Spleen (tissue), 11 donors: Measurements from ENCODE around the gene RBM34. TPM values are rescaled to one million over a fixed set of nuclear protein-coding genes. Genes with fewer than 3 reads are reported as not detected.

Experiments
- DNase-seq: peaks from one replicate; pipeline ENCODE4 v3.0.0-alpha.2; 2020
- H3K27ac ChIP-seq, 8 donors: fragments of 200-600 bp; sonication (generic) in 7 of 8; 1 replicate in 4 of 8; 2 replicates in 4 of 8; pipeline versions ENCODE4 v1.5.0 to v1.8.0; 2016 to 2021; ENCODE audit warnings: inconsistent platforms in 4 of 8, mild to moderate bottlenecking in 4 of 8, moderate library complexity in 1 of 8
- H3K27me3 ChIP-seq, 7 donors: fragments of 200-600 bp; sonication (generic) in 6 of 7; replicated peaks in 1 of 7; 1 replicate in 4 of 7; 2 replicates in 3 of 7; pipeline versions ENCODE4 v1.5.0 to v1.8.0; 2016 to 2021; ENCODE audit warnings: inconsistent platforms in 3 of 7, mild to moderate bottlenecking in 1 of 7
- H3K36me3 ChIP-seq, 6 donors: fragments of 200-600 bp; sonication (generic) in 5 of 6; 1 replicate in 4 of 6; 2 replicates in 2 of 6; pipeline versions ENCODE4 v1.5.0 to v1.8.0; 2016 to 2021; ENCODE audit warnings: inconsistent platforms in 2 of 6
- H3K4me1 ChIP-seq, 6 donors: fragments of 200-600 bp; sonication (generic) in 5 of 6; 1 replicate in 3 of 6; 2 replicates in 3 of 6; pipeline versions ENCODE4 v1.5.0 to v1.8.0; 2016 to 2021; ENCODE audit warnings: inconsistent platforms in 3 of 6
- H3K4me3 ChIP-seq, 8 donors: fragments of 200-600 bp; sonication (generic) in 7 of 8; 1 replicate in 4 of 8; 2 replicates in 4 of 8; pipeline versions ENCODE4 v1.5.0 to v1.8.0; 2016 to 2021; ENCODE audit warnings: inconsistent platforms in 4 of 8, mild to moderate bottlenecking in 4 of 8, moderate library complexity in 2 of 8
- H3K9me3 ChIP-seq, 8 donors: fragments of 200-600 bp; sonication (generic) in 7 of 8; 1 replicate in 4 of 8; 2 replicates in 4 of 8; pipeline versions ENCODE4 v1.5.0 to v1.8.0; 2016 to 2021; ENCODE audit warnings: inconsistent platforms in 4 of 8
- POLR2A ChIP-seq, 3 donors: fragments of 450-650 bp; IDR thresholded peaks; one replicate each; pipeline ENCODE4 v1.5.1; 2017; ENCODE audit warnings: antibody characterized with exemption in 3 of 3, mild to moderate bottlenecking in 1 of 3
- POLR2AphosphoS5 ChIP-seq, 3 donors: sonication (generic); formaldehyde crosslinking; IDR thresholded peaks; one replicate each; pipeline ENCODE4 v1.5.1; 2017; ENCODE audit warnings: antibody characterized with exemption in 3 of 3
- WGBS, 5 donors: extraction: QIAGEN DNeasy Blood & Tissue Kit in 3 of 5; methylation state at CpG; one replicate each; pipeline versions ENCODE4 v1.1.5 to v1.1.7; 2013 to 2018; 5-methylcytosine and 5-hydroxymethylcytosine counted together
- intact Hi-C: fragments of 100-400 bp; cut with DNase I; formaldehyde crosslinking; loops from one replicate; pipeline ENCODE4 v1.15.0; 2023; ENCODE audit warnings: low total_unique reads
- polyA plus RNA-seq, 3 donors: library from polyadenylated mRNA; stranded (reverse); fragments of 200-250 nt; gene quantifications; one replicate each; pipeline ENCODE4 v1.2.1, GENCODE V29; 2013
- total RNA-seq, 7 donors: library from RNA; depleted of rRNA in 3 of 7; stranded (reverse); fragments of >200 nt in 3 of 7; fragmentation: NEBNext Ultra II Directional in 4 of 7; extraction: Animal tissue kit (Norgen Biotek cat#: 25700) in 4 of 7; gene quantifications; one replicate each; pipeline versions ENCODE4 v1.1.0 to v1.2.1, GENCODE V29; 2016 to 2021
- TF ChIP-seq, protein P1 (sequence below), 11 experiments: fragments of 200-600 bp in 7 of 11; fragments of 450-650 bp in 4 of 11; sonication (generic) in 4 of 11; IDR thresholded peaks in 8 of 11; conservative IDR thresholded peaks in 3 of 11; 1 replicate in 7 of 11; 2 replicates in 4 of 11; pipeline versions ENCODE4 v1.4.0 to v1.8.0; 2016 to 2021; ENCODE audit warnings: antibody characterized with exemption in 11 of 11, inconsistent platforms in 4 of 11, mild to moderate bottlenecking in 1 of 11
- donor health status: healthy with polysubstance abuse.
- donor health status: DM: no; HTN: no; CAD: no; lungs with moderate emphysema.
- donor health status: DM: no; HTN: no; CAD: no.
- donor health status: Bipolar disorder and iron deficiency.
- donor health status: healthy.
- donor health status: DM: no; HTN: no; CAD: no.
- donor health status: DM: yes; HTN: yes; CAD: no.

Gene RBM34
- total and polyA plus RNA-seq, 10 donors: 24.7 to 107 (median 55.5) TPM

GRCh38 chr1:235187316-235187715 lies 26.3 kb upstream of the RBM34 start:
- Histone ChIP-seq H3K27me3 (no peaks in the 10 kb centered on the region), H3K9me3 (no peaks in the 10 kb centered on the region), H3K4me1 (no peaks in the 10 kb centered on the region), H3K4me3 (no peak overlapping the region), H3K27ac (no peak overlapping the region), H3K36me3 (peaks cover 0 to 94% (median 27%) of the 10 kb centered on the region in 6 donors)
- 92 to 95% (median 93%) methylated on average over 4 of the region's 4 CpGs for WGBS, 5 donors
- no peak for TF ChIP-seq POLR2A (IDR thresholded peaks at IDR 0.05)
- no peak for TF ChIP-seq POLR2AphosphoS5 (IDR thresholded peaks at IDR 0.05)
- TF ChIP-seq, protein P1, sequence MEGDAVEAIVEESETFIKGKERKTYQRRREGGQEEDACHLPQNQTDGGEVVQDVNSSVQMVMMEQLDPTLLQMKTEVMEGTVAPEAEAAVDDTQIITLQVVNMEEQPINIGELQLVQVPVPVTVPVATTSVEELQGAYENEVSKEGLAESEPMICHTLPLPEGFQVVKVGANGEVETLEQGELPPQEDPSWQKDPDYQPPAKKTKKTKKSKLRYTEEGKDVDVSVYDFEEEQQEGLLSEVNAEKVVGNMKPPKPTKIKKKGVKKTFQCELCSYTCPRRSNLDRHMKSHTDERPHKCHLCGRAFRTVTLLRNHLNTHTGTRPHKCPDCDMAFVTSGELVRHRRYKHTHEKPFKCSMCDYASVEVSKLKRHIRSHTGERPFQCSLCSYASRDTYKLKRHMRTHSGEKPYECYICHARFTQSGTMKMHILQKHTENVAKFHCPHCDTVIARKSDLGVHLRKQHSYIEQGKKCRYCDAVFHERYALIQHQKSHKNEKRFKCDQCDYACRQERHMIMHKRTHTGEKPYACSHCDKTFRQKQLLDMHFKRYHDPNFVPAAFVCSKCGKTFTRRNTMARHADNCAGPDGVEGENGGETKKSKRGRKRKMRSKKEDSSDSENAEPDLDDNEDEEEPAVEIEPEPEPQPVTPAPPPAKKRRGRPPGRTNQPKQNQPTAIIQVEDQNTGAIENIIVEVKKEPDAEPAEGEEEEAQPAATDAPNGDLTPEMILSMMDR (IDR thresholded peaks at IDR 0.05 in 8 of 11, conservative IDR thresholded peaks at IDR 0.05 in 3 of 11): no peak
- DNase-seq: no peak
- intact Hi-C loops: no loop called here

GRCh38 chr1:235181561-235182245 lies 20.7 kb upstream of the RBM34 start:
- DNase-seq: no peak
- H3K27ac ChIP-seq: peak overlapping the region in 1 of 8 donors; percentile 14
- peaks cover 0 to 93% (median 34%) of the 10 kb centered on the region in 6 donors for H3K36me3 ChIP-seq
- TF ChIP-seq, protein P1 (IDR thresholded peaks at IDR 0.05 in 8 of 11, conservative IDR thresholded peaks at IDR 0.05 in 3 of 11): no peak
- TF ChIP-seq POLR2A (IDR thresholded peaks at IDR 0.05) (no peak), POLR2AphosphoS5 (IDR thresholded peaks at IDR 0.05) (no peak)
- intact Hi-C loops: no loop called here
- peaks cover 0 to 7% (median 2%) of the 10 kb centered on the region in 6 donors for H3K4me1 ChIP-seq
- H3K9me3 ChIP-seq: no peaks in the 10 kb centered on the region
- H3K27me3 ChIP-seq: no peaks in the 10 kb centered on the region
- WGBS, 5 donors: 81 to 93% (median 92%) methylated on average over 8 of the region's 8 CpGs
- H3K4me3 ChIP-seq: no peak overlapping the region

- H3K4me3 ChIP-seq: no peak overlapping the region
- TF ChIP-seq POLR2A (IDR thresholded peaks at IDR 0.05) (no peak), POLR2AphosphoS5 (IDR thresholded peaks at IDR 0.05) (no peak)
- H3K9me3 ChIP-seq: no peaks in the 10 kb centered on the region
- no peaks in the 10 kb centered on the region for H3K27me3 ChIP-seq
- intact Hi-C loops: no loop called here
- peaks cover 0 to 7% (median 2%) of the 10 kb centered on the region in 6 donors for H3K4me1 ChIP-seq
- no peak overlapping the region for H3K27ac ChIP-seq
- no peak for DNase-seq
- 94 to 100% (median 95%) methylated on average over 5 of the region's 5 CpGs for WGBS, 5 donors
- H3K36me3 ChIP-seq: peaks cover 0 to 93% (median 39%) of the 10 kb centered on the region in 6 donors
Measured at GRCh38 chr1:235180916-235181460, 19.9 kb upstream of the RBM34 start.

GRCh38 chr1:235176486-235176885 lies 15.4 kb upstream of the RBM34 start:
- DNase-seq: no peak
- Histone ChIP-seq H3K36me3 (peaks cover 0 to 93% (median 59%) of the 10 kb centered on the region in 6 donors), H3K4me1 (peaks cover 0 to 7% (median 2%) of the 10 kb centered on the region in 6 donors), H3K9me3 (no peaks in the 10 kb centered on the region), H3K4me3 (no peak overlapping the region), H3K27ac (no peak overlapping the region), H3K27me3 (no peaks in the 10 kb centered on the region)
- 88 to 98% (median 95%) methylated on average over 6 to 7 of the region's 7 CpGs for WGBS, 5 donors
- TF ChIP-seq POLR2AphosphoS5 (IDR thresholded peaks at IDR 0.05): peak in 1 of 3 donors; percentile 42
- no peak for TF ChIP-seq POLR2A (IDR thresholded peaks at IDR 0.05)
- TF ChIP-seq, protein P1 (IDR thresholded peaks at IDR 0.05 in 8 of 11, conservative IDR thresholded peaks at IDR 0.05 in 3 of 11): no peak
- intact Hi-C loops: no loop called here
